Hematopoietic multipotent progenitor cell treated with erythropoietin and hydrocortisone succinate and interleukin-3 and kit ligand, for 4 days (in vitro differentiated cells): Measurements from ENCODE around the gene KPNA3.

Source experiments
- DNase-seq: peaks from one replicate; pipeline ENCODE4 v3.0.0-alpha.2; 2015

Gene KPNA3

DNA sequence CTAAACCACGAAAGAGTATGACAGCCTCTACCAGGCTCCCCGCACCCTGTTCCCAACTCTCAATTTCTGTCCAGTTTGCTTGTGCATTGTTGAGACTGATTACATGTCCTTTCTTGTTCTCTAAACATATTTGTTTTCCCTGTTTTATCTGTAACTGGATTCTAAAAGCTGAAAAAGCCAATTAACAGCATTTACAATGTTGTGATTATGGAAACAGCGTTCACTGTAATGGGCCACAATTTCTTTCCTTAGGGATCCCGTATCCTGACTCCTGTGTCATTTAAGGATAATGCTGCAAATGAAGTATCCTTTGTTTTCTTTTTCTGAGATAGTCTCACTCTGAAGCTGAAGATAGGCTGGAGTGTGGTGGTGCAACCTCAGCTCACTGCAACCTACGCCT, 121.7 kb downstream of the KPNA3 start:
- DNase-seq, result no peak

DNA sequence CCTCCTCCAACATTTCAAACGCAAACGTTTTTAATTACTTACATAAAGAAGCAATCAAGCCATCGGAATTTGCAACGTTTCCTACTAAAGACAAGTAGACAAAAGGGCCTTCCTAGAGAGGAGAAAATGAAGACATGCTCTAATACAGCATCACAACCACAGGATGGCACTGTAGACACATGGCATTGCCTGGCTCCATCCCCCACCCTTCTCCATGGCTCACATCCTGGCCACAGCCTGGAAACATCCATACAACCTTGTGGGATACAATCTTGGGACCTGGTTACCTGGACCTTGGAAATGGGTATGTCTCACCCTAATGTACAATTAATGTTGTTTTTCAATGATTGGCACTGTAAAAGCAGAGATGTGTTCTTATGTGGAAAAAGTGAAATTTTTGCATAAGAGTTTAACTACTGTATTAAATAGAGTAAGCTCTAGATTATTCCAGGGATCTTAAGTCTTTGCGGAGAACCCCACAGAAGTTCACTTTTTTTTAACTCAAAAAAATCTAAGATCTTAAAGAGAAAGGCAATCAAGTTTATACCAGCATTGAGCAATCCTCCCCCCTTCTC, 122.7 kb downstream of the KPNA3 start:
- peak; percentile 71 for DNase-seq

DNA sequence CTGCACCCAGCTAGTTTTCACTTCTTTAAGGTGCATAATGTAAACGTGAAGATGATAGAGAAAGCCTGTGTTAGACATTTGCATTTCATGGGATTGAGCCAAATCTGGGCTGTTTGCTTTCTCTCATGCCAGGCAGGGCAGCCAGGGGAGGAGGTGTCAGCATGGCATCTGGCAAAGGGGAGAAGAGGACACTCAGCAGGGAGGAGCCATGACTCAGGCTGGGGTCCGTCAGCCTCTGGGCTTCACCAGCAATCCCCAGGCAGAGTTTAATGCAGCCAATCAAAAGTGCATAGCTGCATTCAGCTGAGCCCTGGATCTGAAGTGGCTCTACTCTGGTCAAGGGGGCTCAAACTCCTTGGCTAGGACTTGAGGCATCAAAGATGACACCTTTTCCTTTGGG, 124.7 kb downstream of the KPNA3 start:
- DNase-seq, result no peak

DNA sequence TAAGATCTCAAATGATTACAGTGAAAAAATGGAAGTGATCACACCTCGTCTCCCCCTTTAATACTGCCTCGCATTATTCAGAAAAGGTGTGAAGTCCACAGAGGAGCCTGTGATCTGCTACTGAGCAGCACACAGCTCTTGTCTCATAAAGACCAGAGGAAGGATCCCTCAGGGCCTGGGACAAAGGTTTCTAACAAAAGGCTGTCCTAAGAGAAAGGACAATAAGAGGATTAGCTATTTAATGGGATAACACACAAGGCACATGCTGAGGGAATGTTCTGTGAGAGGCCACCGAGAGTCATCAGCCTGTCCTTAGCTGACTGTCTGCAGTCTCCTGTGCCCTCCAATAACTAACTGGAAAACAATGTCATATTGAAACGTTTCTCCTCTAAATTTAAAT, 127.9 kb downstream of the KPNA3 start:
- DNase-seq, result no peak

DNA sequence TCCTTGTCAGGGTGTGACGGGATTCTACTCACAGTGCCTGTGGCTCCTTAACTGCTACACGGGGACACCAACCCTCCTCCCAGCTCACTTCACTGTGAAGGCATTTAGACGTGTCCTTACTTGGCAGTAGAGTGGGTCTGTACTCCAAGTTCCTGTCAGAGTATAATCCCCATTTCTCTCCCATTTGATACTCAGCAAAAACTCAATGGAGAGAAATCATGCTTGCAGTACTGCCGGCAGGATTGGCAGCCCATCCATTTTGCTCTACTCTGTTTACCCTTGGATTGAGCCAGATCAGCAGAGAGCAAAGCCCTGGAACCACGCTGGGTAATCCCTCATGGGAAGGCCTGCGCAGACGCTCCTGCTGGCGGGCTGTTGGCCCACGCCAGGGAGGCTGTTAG, 135.2 kb downstream of the KPNA3 start:
- DNase-seq, result no peak

DNA sequence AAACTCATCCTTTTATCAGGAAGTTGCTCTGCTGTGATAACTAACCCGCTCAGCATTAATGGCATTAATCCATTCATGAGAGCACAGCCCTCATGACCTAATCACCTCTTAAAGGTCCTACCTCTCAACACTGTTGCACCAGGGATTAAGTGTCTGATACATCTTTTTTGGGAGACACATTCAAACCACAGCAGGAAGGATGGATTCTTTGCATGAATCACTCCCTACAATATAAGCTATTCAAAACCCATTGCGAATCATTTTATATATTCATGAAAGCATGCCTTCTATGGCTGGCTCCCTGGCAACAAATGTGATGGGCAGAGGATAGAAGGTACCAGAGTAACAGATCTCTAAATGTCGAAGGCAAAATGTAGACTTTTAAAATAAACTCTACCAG, 136.6 kb downstream of the KPNA3 start:
- DNase-seq, result no peak

DNA sequence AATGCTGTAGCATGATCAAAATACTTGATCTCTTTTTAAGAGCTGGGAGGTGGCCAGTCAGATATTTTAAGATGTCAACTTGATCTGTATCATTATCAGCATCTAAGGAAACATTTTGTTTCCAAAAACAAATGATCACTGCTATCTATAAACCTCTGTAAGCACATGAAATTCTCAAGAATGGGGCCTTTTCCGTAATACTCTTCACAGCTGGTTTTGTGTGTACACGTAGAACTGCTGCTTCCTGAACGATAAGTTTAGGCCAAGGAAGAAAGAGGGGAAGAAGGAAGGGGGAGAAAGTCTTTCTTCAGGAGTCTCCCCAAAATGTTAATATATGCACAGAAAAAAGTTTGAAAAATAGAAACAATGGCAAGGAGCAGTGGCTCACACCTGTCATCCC, 138.5 kb downstream of the KPNA3 start:
- peak; percentile 42 for DNase-seq

DNA sequence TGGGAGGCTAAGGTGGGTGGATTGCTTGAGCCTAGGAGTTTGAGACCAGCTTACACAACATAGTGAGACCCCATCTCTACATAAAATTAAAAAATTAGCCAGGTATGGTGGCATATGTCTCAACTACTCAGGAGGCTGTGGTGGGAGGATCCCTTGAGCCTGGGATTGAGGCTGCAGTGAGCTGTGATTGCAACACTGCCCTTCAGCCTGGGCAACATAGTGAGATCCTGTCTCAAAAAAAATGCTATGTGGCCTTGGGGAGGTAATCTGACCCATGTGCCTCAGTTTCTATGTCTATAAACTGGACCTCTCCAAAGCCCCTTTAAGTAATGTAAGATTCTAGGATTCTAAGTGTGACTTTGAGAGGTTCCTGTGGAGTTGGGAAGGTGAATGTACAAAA, 139.0 kb downstream of the KPNA3 start:
- DNase-seq, result no peak

DNA sequence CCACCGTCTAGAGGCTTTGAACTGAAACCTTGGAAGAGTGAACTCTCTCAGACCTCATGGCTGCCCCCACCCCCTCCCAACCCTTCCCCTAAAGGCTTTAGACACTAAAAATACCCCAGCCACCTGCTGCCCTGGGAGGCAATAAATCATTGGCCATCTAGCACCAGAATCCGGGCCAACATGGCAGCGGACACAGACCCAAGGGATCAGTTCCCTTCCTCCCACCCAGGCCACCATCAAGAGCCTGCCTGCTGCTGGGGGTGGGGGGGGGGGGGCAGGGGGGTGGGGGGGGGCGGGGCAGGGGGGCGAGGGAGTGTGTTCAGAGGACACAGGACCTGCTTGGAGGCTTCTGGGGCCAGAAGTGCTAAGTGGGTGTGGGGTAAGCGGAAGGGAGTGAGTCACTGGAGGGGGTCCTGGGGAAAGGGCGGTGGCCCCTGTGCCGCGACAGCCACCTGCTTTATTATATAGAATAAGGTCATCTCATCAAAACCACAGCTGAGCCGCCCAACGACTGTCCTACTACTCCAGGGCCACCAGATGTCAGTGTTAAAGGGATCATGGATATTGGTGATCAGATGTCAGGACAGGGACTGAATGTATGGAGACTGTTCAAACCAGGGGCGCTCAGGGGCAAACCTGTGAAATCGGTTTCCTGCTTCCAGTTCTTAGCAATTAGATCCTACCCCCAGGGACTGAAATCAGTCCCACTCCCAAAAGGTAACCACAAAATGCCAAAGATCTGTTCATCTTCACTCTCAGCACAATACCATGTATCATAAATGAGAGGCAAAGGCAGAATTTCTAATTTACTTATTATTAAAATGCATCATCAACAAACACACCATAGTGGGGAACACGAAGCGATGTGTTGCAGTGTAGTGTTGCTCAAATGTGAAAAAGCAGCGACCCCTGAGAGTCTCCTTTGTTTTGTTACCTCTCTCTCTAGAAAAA, 139.9 kb downstream of the KPNA3 start:
- DNase-seq, result peak; percentile 87

DNA sequence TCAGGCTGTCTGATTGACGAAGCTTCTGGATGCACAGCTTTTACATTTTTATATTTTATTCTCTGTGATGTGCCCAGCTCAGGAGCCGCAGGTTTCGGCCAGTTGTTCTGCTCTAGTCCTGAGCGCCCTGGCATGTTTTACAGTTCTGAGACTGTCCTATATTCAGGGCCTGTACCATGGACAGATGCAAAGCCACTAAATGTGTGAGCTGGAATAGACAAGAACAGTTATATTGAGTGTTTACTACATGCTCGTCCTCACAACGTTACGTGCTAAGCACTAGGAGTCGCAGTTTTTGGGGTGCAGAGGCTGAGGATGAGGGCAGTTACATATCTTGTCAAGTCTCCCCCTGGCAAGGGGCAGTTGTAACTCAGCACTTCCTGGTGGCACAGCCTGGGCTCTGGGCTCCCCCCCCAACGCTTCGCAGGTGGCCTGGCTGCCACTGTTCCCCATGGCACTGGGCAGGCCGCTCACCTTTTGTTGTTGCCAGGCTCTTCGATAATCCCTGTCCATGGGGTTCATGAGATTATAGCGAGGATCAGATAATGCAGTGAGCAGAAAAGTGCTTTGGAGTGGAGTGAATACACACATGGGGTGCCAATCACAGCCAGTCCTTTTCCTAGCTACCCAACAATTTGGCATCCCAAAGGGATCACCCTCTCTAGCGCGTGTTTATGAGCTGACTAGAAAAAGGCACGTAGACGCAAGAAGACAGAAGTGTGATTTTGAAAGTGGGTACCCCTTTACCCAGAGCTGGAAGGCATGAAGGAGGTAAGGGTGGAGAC, 140.7 kb downstream of the KPNA3 start:
- DNase-seq, result no peak

DNA sequence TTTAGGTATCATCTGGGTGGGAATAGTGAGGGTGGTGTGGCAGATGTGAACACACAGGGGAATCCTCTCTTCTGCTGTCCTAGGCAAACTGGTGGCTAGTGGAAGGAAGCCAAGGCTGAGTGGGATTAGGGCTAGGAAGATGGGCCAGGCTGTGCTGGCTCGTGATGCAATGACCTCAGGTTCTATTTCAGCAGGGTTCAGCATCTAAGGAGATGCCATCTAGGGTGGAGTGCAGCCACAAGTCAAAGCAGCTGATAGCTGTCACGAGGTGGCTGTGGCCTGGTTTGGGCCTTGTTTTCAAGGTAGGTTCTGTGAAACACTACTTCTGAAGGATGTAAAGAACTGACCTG, 142.5 kb downstream of the KPNA3 start:
- no peak for DNase-seq
